OCI-LY7 (cell line): ENCODE results near the gene LRP1B. TPM values are rescaled to one million over a fixed set of nuclear protein-coding genes. Genes with fewer than 3 reads are reported as not detected.

Experiments
- BruUV-seq: library from RNA; stranded (reverse); fragments of 400-500 nt; replicated peaks from 2 replicates; lab custom pipeline; 2021; lab: Mats Ljungman, UMichigan
- CTCF ChIA-PET: fragments of 300-600 bp; sonication (Branson Sonifier 250); formaldehyde crosslinking; loops from one replicate; lab custom pipeline; 2022; ENCODE audit warnings: antibody characterized with exemption; ENCODE audit not compliant: unreplicated experiment; lab: Charles Lee
- POLR2A ChIA-PET: fragments of 300-600 bp; sonication (Branson Sonifier 250); formaldehyde crosslinking; loops from one replicate; lab custom pipeline; 2022; ENCODE audit warnings: antibody characterized with exemption; lab: Charles Lee
- DNase-seq: peaks from one replicate; pipeline ENCODE4 v3.0.0-alpha.2; 2015; ENCODE audit warnings: low spot score
- H2AFZ ChIP-seq: fragments of 200-600 bp; sonication (generic), shearing (Covaris generic); 2 replicates; pipeline ENCODE4 v1.6.1; 2014; ENCODE audit warnings: mild to moderate bottlenecking, antibody characterized with exemption, low read length, moderate library complexity
- H3K27ac ChIP-seq: fragments of 200-600 bp; sonication (generic); 2 replicates; pipeline ENCODE4 v1.5.1; 2014; ENCODE audit warnings: mixed run types, low read depth, mild to moderate bottlenecking, moderate library complexity, low read length, inconsistent platforms; ENCODE audit not compliant: poor library complexity, severe bottlenecking
- H3K36me3 ChIP-seq: fragments of 200-600 bp; sonication (generic); 2 replicates; pipeline ENCODE4 v1.6.1; 2014; ENCODE audit warnings: mild to moderate bottlenecking, antibody characterized with exemption, low read length, moderate library complexity, mixed read lengths; ENCODE audit not compliant: insufficient read depth
- H3K4me1 ChIP-seq: fragments of 200-600 bp; sonication (generic); 2 replicates; pipeline ENCODE4 v1.5.1; 2014; ENCODE audit warnings: mild to moderate bottlenecking, low read length; ENCODE audit not compliant: insufficient read depth, poor library complexity, severe bottlenecking
- H3K4me2 ChIP-seq: fragments of 200-600 bp; sonication (generic); 2 replicates; pipeline ENCODE4 v1.6.1; 2014; ENCODE audit warnings: mild to moderate bottlenecking, low read length
- H3K4me3 ChIP-seq: fragments of 200-600 bp; sonication (generic); 2 replicates; pipeline ENCODE4 v1.5.1; 2014; ENCODE audit warnings: mild to moderate bottlenecking, low read depth, low read length; ENCODE audit not compliant: poor library complexity, severe bottlenecking
- H3K79me2 ChIP-seq: fragments of 200-600 bp; sonication (generic); 2 replicates; pipeline ENCODE4 v1.6.1; 2016; ENCODE audit warnings: low read depth, mild to moderate bottlenecking, low read length, moderate library complexity, mixed read lengths; ENCODE audit not compliant: insufficient read depth
- H3K9me2 ChIP-seq: fragments of 200-600 bp; sonication (generic); 2 replicates; pipeline ENCODE4 v1.6.1; 2016; ENCODE audit warnings: mild to moderate bottlenecking, low read length, mixed read lengths; ENCODE audit not compliant: insufficient read depth
- H3K9me3 ChIP-seq: fragments of 200-600 bp; sonication (generic); 2 replicates; pipeline ENCODE4 v1.6.1; 2014; ENCODE audit warnings: mild to moderate bottlenecking, mixed run types, low read length, mixed read lengths
- H4K20me1 ChIP-seq: fragments of 200-600 bp; sonication (generic); 2 replicates; pipeline ENCODE4 v1.6.1; 2014; ENCODE audit warnings: mild to moderate bottlenecking, antibody characterized with exemption, low read length, moderate library complexity, mixed read lengths; ENCODE audit not compliant: insufficient read depth
- CTCF ChIP-seq: fragments of 200-600 bp; sonication (generic); conservative IDR thresholded peaks from 2 replicates; pipeline ENCODE4 v1.5.1; 2014; ENCODE audit warnings: mild to moderate bottlenecking, antibody characterized with exemption, low read length, moderate library complexity, mixed read lengths
- EZH2phosphoT487 ChIP-seq: fragments of 200-600 bp; sonication (generic); IDR thresholded peaks from 2 replicates; pipeline ENCODE4 v1.6.1; 2018; ENCODE audit warnings: low read depth, borderline replicate concordance, mild to moderate bottlenecking, mixed run types, antibody characterized with exemption, low read length, moderate library complexity, mixed read lengths
- intact Hi-C: fragments of 100-400 bp; cut with micrococcal nuclease; formaldehyde crosslinking; loops from one replicate; pipeline ENCODE4 v1.10.0; 2022; ENCODE audit not compliant: unreplicated experiment
- total RNA-seq, 2 experiments: library from RNA; depleted of rRNA in 1 of 2; stranded (reverse); fragments of >200 nt in 1 of 2; shearing (Covaris generic) in 1 of 2; gene quantifications; 2 replicates each; pipeline ENCODE4 v1.2.3, GENCODE V29; 2014 to 2022

Gene LRP1B
- total RNA-seq, 2 experiments from 2014 or later: not detected

GRCh38 chr2:141063406-141063805 is 1067.4 kb downstream of the LRP1B start:
- H3K4me3 ChIP-seq: no peak overlapping the region
- H3K9me2 ChIP-seq: no peaks in the 10 kb centered on the region
- CTCF ChIA-PET: no interaction called here
- no peak overlapping the region for H3K27ac ChIP-seq
- no TSS peak for BruUV-seq
- H3K4me1 ChIP-seq: no peaks in the 10 kb centered on the region
- DNase-seq: no peak
- H4K20me1 ChIP-seq: no peaks in the 10 kb centered on the region
- no peaks in the 10 kb centered on the region for H3K79me2 ChIP-seq
- no peaks in the 10 kb centered on the region for H3K9me3 ChIP-seq
- H2AFZ ChIP-seq: no peak overlapping the region
- no peaks in the 10 kb centered on the region for H3K36me3 ChIP-seq
- TF ChIP-seq EZH2phosphoT487: no peak
- TF ChIP-seq CTCF: no peak
- H3K4me2 ChIP-seq: no peak overlapping the region
- POLR2A ChIA-PET: interaction anchor here (0.6 kb wide), 3 partner anchors 21 to 1373 kb away, joined by 3 to 6 read pairs (median 3); no protein-coding TSS in a partner anchor
- intact Hi-C loops: no loop called here

- ChIA-PET CTCF (no interaction called here), POLR2A (interaction anchor here (0.6 kb wide), 1 partner anchor 22 kb away, joined by 3 read pairs; no protein-coding TSS in a partner anchor)
Measured at GRCh38 chr2:141062443-141062842, 1068.4 kb downstream of the LRP1B start.

More at GRCh38 chr2:141062443-141062842, 1068.4 kb downstream of the LRP1B start:
- Histone ChIP-seq H3K9me2 (no peaks in the 10 kb centered on the region), H3K4me1 (no peaks in the 10 kb centered on the region), H3K9me3 (no peaks in the 10 kb centered on the region), H3K36me3 (no peaks in the 10 kb centered on the region), H2AFZ (no peak overlapping the region), H3K4me2 (no peak overlapping the region), H3K79me2 (no peaks in the 10 kb centered on the region), H3K27ac (no peak overlapping the region), H3K4me3 (no peak overlapping the region), H4K20me1 (no peaks in the 10 kb centered on the region)
- TF ChIP-seq EZH2phosphoT487: no peak
- TF ChIP-seq CTCF: no peak
- DNase-seq: no peak
- intact Hi-C loops: no loop called here
- no TSS peak for BruUV-seq
